ENCODE measurements around the gene KRT38.
"Not testable (repeated sequence)": the region's sequence is repeated elsewhere in the genome, so short reads cannot be mapped to it uniquely, and the experiment has no call there.

KRT38 gene

DNA sequence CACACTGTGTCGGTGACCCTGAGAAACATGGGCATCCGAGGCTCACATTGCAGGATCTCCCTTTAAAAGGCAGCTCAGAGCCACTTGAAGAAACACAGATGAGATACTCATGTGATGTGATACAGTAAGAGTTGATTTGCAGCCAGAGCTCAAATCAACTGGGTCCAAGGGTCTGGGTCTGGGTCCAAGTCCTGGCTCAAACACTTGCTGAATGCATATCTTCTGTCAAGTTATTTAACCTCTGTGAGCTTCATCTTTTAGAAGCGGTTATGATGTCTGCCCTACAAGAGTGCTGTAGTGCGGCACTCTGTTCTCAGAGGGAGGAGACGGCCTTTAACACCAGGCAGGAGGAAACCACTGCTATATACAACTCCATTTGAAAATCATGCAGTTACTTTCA is 6.4 kb downstream of the KRT38 start:
- no peaks in the 10 kb centered on the region for H3F3A ChIP-seq (ENCODE audit: insufficient read depth, low read length)
- H3K9me3 ChIP-seq (ENCODE audit: low read length): no peaks in the 10 kb centered on the region
- H3K4me1 ChIP-seq (ENCODE audit: insufficient read depth, low read length, severe bottlenecking): no peaks in the 10 kb centered on the region
- H4K20me1 ChIP-seq (ENCODE audit: insufficient read depth, low read length): no peaks in the 10 kb centered on the region; the same call in 1 of the 2 replicates
- H3K9me2 ChIP-seq (ENCODE audit: low read depth, low read length): no peaks in the 10 kb centered on the region
- H3K27ac ChIP-seq (ENCODE audit: low read depth, low read length, poor library complexity, severe bottlenecking): no peak overlapping the region
- no peaks in the 10 kb centered on the region for H3K36me3 ChIP-seq (ENCODE audit: insufficient read depth, low read length)
- no peak overlapping the region for H3K4me3 ChIP-seq (ENCODE audit: low read depth, low read length, poor library complexity, severe bottlenecking)
- no peak overlapping the region for H3K9ac ChIP-seq (ENCODE audit: low read length)
- TF ChIP-seq, protein P1, sequence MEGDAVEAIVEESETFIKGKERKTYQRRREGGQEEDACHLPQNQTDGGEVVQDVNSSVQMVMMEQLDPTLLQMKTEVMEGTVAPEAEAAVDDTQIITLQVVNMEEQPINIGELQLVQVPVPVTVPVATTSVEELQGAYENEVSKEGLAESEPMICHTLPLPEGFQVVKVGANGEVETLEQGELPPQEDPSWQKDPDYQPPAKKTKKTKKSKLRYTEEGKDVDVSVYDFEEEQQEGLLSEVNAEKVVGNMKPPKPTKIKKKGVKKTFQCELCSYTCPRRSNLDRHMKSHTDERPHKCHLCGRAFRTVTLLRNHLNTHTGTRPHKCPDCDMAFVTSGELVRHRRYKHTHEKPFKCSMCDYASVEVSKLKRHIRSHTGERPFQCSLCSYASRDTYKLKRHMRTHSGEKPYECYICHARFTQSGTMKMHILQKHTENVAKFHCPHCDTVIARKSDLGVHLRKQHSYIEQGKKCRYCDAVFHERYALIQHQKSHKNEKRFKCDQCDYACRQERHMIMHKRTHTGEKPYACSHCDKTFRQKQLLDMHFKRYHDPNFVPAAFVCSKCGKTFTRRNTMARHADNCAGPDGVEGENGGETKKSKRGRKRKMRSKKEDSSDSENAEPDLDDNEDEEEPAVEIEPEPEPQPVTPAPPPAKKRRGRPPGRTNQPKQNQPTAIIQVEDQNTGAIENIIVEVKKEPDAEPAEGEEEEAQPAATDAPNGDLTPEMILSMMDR (IDR thresholded peaks at IDR 0.05; ENCODE audit: low read length): no peak
- no peak for TF ChIP-seq EZH2 (IDR thresholded peaks at IDR 0.05; ENCODE audit: borderline replicate concordance, low read length)
- H3K79me2 ChIP-seq (ENCODE audit: insufficient read depth, low read length): no peaks in the 10 kb centered on the region
- no peaks in the 10 kb centered on the region for H3K27me3 ChIP-seq (ENCODE audit: insufficient read depth, low read length)
- H2AFZ ChIP-seq (ENCODE audit: low read length): no peak overlapping the region
- H3K4me2 ChIP-seq (ENCODE audit: low read length): no peak overlapping the region

DNA sequence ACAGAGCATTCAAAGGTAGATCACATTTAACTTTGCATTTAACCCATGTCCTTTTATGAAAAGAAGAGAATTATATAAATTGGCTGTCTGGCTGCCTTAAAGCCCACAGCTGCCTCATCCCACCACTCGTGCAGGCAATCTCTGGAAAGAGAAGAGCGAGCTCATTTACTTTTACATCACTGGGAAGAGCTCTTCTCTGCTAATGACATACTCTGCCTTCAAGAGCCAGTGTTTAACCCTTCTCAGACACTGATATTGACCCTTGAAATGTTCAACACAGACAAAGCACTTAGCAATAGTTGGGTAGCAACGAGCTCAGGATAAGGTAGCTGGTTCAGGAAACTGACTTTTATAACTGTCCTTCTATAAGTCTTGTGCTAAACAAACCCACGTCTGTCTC is 6.8 kb downstream of the KRT38 start:
- Histone ChIP-seq H3K4me2 (ENCODE audit: low read length) (no peak overlapping the region), H2AFZ (ENCODE audit: low read length) (no peak overlapping the region), H3K27me3 (ENCODE audit: insufficient read depth, low read length) (no peaks in the 10 kb centered on the region), H3K9me2 (ENCODE audit: low read depth, low read length) (no peaks in the 10 kb centered on the region), H3K4me1 (ENCODE audit: insufficient read depth, low read length, severe bottlenecking) (no peaks in the 10 kb centered on the region), H3K4me3 (ENCODE audit: low read depth, low read length, poor library complexity, severe bottlenecking) (no peak overlapping the region), H4K20me1 (ENCODE audit: insufficient read depth, low read length) (no peaks in the 10 kb centered on the region; the same call in 1 of the 2 replicates), H3K27ac (ENCODE audit: low read depth, low read length, poor library complexity, severe bottlenecking) (no peak overlapping the region), H3K9ac (ENCODE audit: low read length) (no peak overlapping the region), H3K9me3 (ENCODE audit: low read length) (no peaks in the 10 kb centered on the region), H3F3A (ENCODE audit: insufficient read depth, low read length) (no peaks in the 10 kb centered on the region), H3K36me3 (ENCODE audit: insufficient read depth, low read length) (no peaks in the 10 kb centered on the region), H3K79me2 (ENCODE audit: insufficient read depth, low read length) (no peaks in the 10 kb centered on the region)
- TF ChIP-seq EZH2 (IDR thresholded peaks at IDR 0.05; ENCODE audit: borderline replicate concordance, low read length): no peak
- TF ChIP-seq, protein P1 (IDR thresholded peaks at IDR 0.05; ENCODE audit: low read length): no peak

DNA sequence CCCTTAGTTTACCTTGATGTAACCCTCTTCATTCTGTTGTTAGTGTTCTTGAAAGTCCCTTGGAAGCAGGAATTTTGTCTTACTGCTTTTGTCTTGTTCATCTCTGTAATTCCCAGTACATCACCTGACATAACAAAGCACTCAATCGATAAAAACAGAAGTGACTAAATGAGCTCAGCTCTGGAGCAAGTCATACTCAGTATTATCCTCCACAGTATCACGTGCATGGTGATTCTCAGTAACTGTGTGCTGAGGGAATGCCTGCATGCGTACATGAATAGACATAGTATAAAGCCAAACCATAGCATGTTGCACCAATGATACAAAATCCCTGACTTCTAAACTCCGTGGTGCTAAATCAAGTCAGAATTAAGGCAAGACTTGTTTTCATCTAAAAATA is 7.2 kb downstream of the KRT38 start:
- H3K27me3 ChIP-seq (ENCODE audit: insufficient read depth, low read length): no peaks in the 10 kb centered on the region
- no peak for TF ChIP-seq EZH2 (IDR thresholded peaks at IDR 0.05; ENCODE audit: borderline replicate concordance, low read length)
- TF ChIP-seq, protein P1 (IDR thresholded peaks at IDR 0.05; ENCODE audit: low read length): no peak
- H3K9me3 ChIP-seq (ENCODE audit: low read length): no peaks in the 10 kb centered on the region
- H3K36me3 ChIP-seq (ENCODE audit: insufficient read depth, low read length): no peaks in the 10 kb centered on the region
- H3K4me3 ChIP-seq (ENCODE audit: low read depth, low read length, poor library complexity, severe bottlenecking): no peak overlapping the region
- H3K4me2 ChIP-seq (ENCODE audit: low read length): no peak overlapping the region
- no peak overlapping the region for H2AFZ ChIP-seq (ENCODE audit: low read length)
- no peaks in the 10 kb centered on the region for H3F3A ChIP-seq (ENCODE audit: insufficient read depth, low read length)
- H3K9me2 ChIP-seq (ENCODE audit: low read depth, low read length): no peaks in the 10 kb centered on the region
- H4K20me1 ChIP-seq (ENCODE audit: insufficient read depth, low read length): no peaks in the 10 kb centered on the region; the same call in 1 of the 2 replicates
- no peaks in the 10 kb centered on the region for H3K79me2 ChIP-seq (ENCODE audit: insufficient read depth, low read length)
- no peaks in the 10 kb centered on the region for H3K4me1 ChIP-seq (ENCODE audit: insufficient read depth, low read length, severe bottlenecking)
- no peak overlapping the region for H3K27ac ChIP-seq (ENCODE audit: low read depth, low read length, poor library complexity, severe bottlenecking)
- no peak overlapping the region for H3K9ac ChIP-seq (ENCODE audit: low read length)

- H3K27me3 ChIP-seq (ENCODE audit: insufficient read depth, low read length); H3F3A ChIP-seq (ENCODE audit: insufficient read depth, low read length); H3K4me2 ChIP-seq (ENCODE audit: low read length); H3K79me2 ChIP-seq (ENCODE audit: insufficient read depth, low read length); H3K9me2 ChIP-seq (ENCODE audit: low read depth, low read length); H3K9me3 ChIP-seq (ENCODE audit: low read length); H3K27ac ChIP-seq (ENCODE audit: low read depth, low read length, poor library complexity, severe bottlenecking); H3K9ac ChIP-seq (ENCODE audit: low read length); H3K36me3 ChIP-seq (ENCODE audit: insufficient read depth, low read length); H3K4me3 ChIP-seq (ENCODE audit: low read depth, low read length, poor library complexity, severe bottlenecking); H3K4me1 ChIP-seq (ENCODE audit: insufficient read depth, low read length, severe bottlenecking); H2AFZ ChIP-seq (ENCODE audit: low read length); H4K20me1 ChIP-seq (ENCODE audit: insufficient read depth, low read length): not testable (repeated sequence)
These were observed 10.4 kb downstream of the KRT38 start for GRCh38 chr17:41430376-41430775.

Data from OCI-LY1 (cell line).